HG03432 (cell line): ENCODE results near the gene PTPN4.
"Not testable (repeated sequence)": the region's sequence is repeated elsewhere in the genome, so short reads cannot be mapped to it uniquely, and the experiment has no call there.

ENCODE experiments used
- ATAC-seq: cut with Tn5 transposase; IDR thresholded peaks from one replicate; pipeline ENCODE4 v1.9.1; 2021; ENCODE audit warnings: mild to moderate bottlenecking, moderate library complexity; ENCODE audit not compliant: unreplicated experiment

PTPN4 gene

GRCh38 chr2:120013597-120014223, 254.0 kb downstream of the PTPN4 start:
- ATAC-seq: no peak

- ATAC-seq: no peak
These were observed 254.7 kb downstream of the PTPN4 start for GRCh38 chr2:120014226-120014980.

GRCh38 chr2:120016800-120017199, 257.1 kb downstream of the PTPN4 start:
- ATAC-seq: no peak

- no peak for ATAC-seq
These were observed 257.5 kb downstream of the PTPN4 start for GRCh38 chr2:120017201-120017600.

- no peak for ATAC-seq
These were observed 258.8 kb downstream of the PTPN4 start for GRCh38 chr2:120018549-120018948.

- no peak for ATAC-seq
These were observed 260.8 kb downstream of the PTPN4 start for GRCh38 chr2:120020554-120020953.

DNA sequence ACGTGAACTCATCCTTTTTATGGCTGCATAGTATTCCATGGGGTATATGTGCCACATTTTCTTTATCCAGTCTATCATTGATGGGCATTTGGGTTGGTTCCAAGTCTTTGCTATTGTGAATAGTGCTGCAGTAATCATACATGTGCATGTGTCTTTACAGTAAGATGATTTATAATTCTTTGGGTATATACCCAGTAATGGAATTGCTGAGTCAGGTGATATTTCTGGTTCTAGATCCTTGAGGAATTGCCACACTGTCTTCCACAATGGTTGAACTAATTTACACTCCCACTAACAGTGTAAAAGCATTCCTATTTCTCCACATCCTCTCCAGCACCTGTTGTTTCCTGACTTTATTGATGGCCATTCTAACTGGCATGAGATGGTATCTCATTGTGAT, 262.8 kb downstream of the PTPN4 start:
- not testable (repeated sequence) for ATAC-seq

GRCh38 chr2:120026890-120027289, 267.2 kb downstream of the PTPN4 start:
- no peak for ATAC-seq

DNA sequence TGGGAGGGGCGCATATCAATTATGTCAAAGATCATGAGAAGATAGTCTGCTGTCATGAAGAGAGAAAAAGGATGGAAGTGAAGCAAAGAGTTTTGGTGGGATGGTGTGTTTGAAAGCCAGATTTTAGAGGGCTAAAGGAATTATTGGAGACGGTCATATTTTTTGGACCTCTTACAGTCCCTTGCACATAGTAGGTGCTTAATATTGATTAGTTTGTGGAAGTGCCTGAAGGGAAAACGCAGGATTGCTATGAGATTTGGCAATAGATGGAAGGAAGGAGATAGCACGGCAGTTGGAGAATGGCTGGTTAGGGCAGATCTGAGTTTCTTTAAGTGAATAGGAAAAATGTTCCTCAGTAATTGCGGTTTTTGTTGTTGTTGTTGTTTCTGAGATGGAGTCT, 269.1 kb downstream of the PTPN4 start:
- ATAC-seq: no peak

GRCh38 chr2:120029672-120030640, 270.2 kb downstream of the PTPN4 start:
- ATAC-seq: no peak

DNA sequence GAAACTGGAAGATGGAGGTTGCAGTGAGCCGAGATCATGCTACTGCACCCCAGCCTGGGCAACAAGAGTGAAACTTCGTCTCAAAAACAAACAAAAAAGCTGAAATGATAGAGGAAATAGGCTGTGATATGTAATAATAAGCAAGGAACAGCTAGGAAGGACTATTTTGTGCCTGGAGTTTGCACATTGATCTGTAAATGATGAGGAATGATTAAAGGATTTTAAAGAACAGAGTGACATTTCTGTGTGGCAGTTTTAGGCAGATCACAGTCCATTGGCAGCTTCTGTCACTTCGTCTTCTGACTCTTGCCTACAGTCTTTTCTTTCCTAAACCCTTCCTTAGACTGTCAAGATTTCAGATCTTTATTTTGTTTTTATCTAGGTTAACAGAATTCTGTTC, 272.6 kb downstream of the PTPN4 start:
- ATAC-seq: no peak
